Vagina (tissue), 2 donors: ENCODE measurements around the gene YES1. TPM values are rescaled to one million over a fixed set of nuclear protein-coding genes. Genes with fewer than 3 reads are reported as not detected.

Experiments
- DNase-seq, 2 donors: peaks; one replicate each; pipeline ENCODE4 v3.0.0-alpha.2; 2017; ENCODE audit errors: extremely low spot score in 2 of 2
- H3K27ac ChIP-seq: fragments of 200-600 bp; sonication (generic); one replicate; pipeline ENCODE4 v1.5.1; 2019
- H3K27me3 ChIP-seq: fragments of 200-600 bp; sonication (generic); one replicate; pipeline ENCODE4 v1.5.1; 2019
- H3K36me3 ChIP-seq, 2 donors: fragments of 200-600 bp; sonication (generic); one replicate each; pipeline ENCODE4 v1.5.1; 2017 to 2019
- H3K4me1 ChIP-seq: fragments of 200-600 bp; sonication (generic); one replicate; pipeline ENCODE4 v1.5.1; 2019
- H3K4me3 ChIP-seq, 2 donors: fragments of 200-600 bp; sonication (generic); 1 replicate in 1 of 2; 2 replicates in 1 of 2; pipeline ENCODE4 v1.5.1; 2016 to 2019
- H3K9me3 ChIP-seq: fragments of 200-600 bp; sonication (generic); one replicate; pipeline ENCODE4 v1.5.1; 2019
- POLR2A ChIP-seq, 2 donors: fragments of 450-650 bp; IDR thresholded peaks; one replicate each; pipeline ENCODE4 v1.6.1; 2017; ENCODE audit warnings: antibody characterized with exemption in 2 of 2, mild to moderate bottlenecking in 2 of 2, moderate library complexity in 2 of 2
- POLR2AphosphoS5 ChIP-seq, 2 donors: sonication (generic); formaldehyde crosslinking; IDR thresholded peaks; one replicate each; pipeline ENCODE4 v1.9.0; 2017; ENCODE audit warnings: antibody characterized with exemption in 2 of 2, mild to moderate bottlenecking in 2 of 2, low read depth in 1 of 2; ENCODE audit not compliant: insufficient read depth in 1 of 2
- intact Hi-C: fragments of 100-400 bp; cut with DNase I; formaldehyde crosslinking; loops from one replicate; pipeline ENCODE4 v1.15.1; 2023
- total RNA-seq: library from RNA; depleted of rRNA; stranded (reverse); fragments of >200 nt; gene quantifications from one replicate; pipeline ENCODE4 v1.2.3, GENCODE V29; 2016
- TF ChIP-seq, protein P1 (sequence below), 3 experiments: fragments of 450-650 bp in 2 of 3; fragments of 200-600 bp in 1 of 3; sonication (generic) in 1 of 3; IDR thresholded peaks; one replicate each; pipeline ENCODE4 v1.5.1; 2017 to 2019; ENCODE audit warnings: antibody characterized with exemption in 3 of 3, mild to moderate bottlenecking in 2 of 3, moderate library complexity in 2 of 3

The YES1 gene
- total RNA-seq, 1 donor from 2014 or later = 92.1 TPM

DNA sequence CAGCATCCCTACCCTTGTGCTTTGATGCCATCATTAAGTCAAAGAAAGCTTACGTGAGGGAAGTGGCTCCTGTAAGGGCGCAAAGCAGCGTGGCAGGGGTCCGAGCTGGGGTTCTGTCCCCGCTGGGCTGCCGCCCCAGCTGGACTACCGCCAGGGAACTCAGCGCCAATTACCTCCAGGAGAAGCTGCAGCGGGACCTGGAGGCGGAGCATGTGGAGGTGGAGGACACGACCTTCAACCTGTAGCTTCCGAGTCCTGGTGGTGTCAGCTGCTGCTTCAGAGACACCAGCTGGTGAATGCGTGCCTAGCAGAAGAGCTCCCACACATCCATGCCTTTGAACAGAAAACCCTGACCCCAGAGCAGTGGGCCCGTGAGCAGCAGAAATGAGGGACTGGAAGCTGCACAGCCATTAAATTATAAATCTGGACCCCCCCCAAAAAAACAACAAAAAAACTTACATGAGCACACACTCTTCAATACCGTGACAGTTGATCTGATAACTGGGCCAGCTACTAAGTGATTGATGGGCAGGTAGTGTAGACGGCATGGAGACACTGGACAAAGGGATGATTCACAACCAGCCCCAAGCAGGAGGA is 20.1 kb upstream of the YES1 start:
- H3K27me3 ChIP-seq = no peaks in the 10 kb centered on the region
- H3K9me3 ChIP-seq = no peaks in the 10 kb centered on the region

DNA sequence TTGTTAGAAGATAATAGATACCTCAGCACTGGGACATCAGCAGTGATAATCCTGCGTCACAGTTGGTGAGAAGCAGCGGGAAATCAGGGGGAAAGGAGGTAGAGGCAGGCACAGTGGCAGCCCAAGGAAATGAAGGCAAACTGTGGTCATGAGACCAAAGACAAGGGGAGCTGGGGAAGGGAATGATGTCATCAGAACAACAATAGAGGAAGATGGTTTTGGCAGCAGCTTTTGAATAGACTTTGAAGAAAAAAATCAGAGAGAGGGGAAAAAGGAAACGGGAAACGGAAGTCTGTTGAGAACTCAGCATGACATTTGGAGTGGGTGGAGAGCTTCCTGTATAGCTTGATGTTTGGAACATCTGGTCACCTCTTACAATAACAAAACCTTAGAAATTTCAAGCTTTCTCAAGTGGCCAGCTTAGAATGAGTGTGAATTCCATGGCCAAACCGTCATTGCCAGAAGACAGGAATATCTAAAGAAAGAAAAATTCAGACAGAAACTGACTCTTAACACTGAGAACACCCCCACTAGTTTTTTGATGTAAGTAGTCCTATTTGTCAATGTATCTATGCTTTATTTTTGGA is 18.4 kb upstream of the YES1 start:
- TF ChIP-seq, protein P1, sequence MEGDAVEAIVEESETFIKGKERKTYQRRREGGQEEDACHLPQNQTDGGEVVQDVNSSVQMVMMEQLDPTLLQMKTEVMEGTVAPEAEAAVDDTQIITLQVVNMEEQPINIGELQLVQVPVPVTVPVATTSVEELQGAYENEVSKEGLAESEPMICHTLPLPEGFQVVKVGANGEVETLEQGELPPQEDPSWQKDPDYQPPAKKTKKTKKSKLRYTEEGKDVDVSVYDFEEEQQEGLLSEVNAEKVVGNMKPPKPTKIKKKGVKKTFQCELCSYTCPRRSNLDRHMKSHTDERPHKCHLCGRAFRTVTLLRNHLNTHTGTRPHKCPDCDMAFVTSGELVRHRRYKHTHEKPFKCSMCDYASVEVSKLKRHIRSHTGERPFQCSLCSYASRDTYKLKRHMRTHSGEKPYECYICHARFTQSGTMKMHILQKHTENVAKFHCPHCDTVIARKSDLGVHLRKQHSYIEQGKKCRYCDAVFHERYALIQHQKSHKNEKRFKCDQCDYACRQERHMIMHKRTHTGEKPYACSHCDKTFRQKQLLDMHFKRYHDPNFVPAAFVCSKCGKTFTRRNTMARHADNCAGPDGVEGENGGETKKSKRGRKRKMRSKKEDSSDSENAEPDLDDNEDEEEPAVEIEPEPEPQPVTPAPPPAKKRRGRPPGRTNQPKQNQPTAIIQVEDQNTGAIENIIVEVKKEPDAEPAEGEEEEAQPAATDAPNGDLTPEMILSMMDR (IDR thresholded peaks at IDR 0.05) = no peak
- TF ChIP-seq POLR2AphosphoS5 (IDR thresholded peaks at IDR 0.05; ENCODE audit: insufficient read depth in 1 of 2, low read depth in 1 of 2) = peak in 1 of 2 donors; percentile 30
- Histone ChIP-seq H3K4me3 (no peak overlapping the region), H3K4me1 (peaks cover 5% of the 10 kb centered on the region), H3K9me3 (no peaks in the 10 kb centered on the region), H3K36me3 (no peaks in the 10 kb centered on the region), H3K27ac (peak overlapping the region; percentile 9), H3K27me3 (no peaks in the 10 kb centered on the region)
- no peak for DNase-seq
- intact Hi-C loops = loop anchor here (2.0 to 10.0 kb wide), 2 partner anchors 90 to 206 kb away; no protein-coding TSS in a partner anchor

More for the DNA sequence above, 20.1 kb upstream of the YES1 start:
- Histone ChIP-seq H3K4me1 (peaks cover 5% of the 10 kb centered on the region), H3K36me3 (no peaks in the 10 kb centered on the region), H3K4me3 (no peak overlapping the region), H3K27ac (no peak overlapping the region)
- DNase-seq = no peak
- no peak for TF ChIP-seq POLR2A (IDR thresholded peaks at IDR 0.05)
- TF ChIP-seq, protein P1 (IDR thresholded peaks at IDR 0.05) = no peak
- TF ChIP-seq POLR2AphosphoS5 (IDR thresholded peaks at IDR 0.05; ENCODE audit: insufficient read depth in 1 of 2, low read depth in 1 of 2) = no peak
- intact Hi-C loops = loop anchor here (10.0 kb wide), 1 partner anchor 207 kb away; no protein-coding TSS in a partner anchor

DNA sequence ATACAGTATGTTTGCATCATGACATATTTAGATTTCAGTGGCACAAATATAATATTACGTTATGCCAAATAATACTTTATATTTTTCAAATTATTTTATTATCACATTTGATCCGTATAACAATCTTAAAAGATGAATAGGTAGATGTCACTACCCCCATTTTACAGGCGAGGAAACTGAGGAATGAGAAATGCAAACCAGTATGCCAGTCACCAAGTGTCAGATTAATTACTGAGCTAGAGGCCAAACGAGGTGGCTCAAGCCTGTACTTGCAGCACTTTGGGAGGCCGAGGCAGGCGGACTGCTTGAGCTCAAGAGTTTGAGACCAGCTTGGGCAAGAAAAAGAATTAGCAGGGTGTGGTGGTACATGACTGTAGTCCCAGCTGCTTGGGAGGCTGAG is 17.4 kb upstream of the YES1 start:
- H3K4me3 ChIP-seq = no peak overlapping the region
- peaks cover 5% of the 10 kb centered on the region for H3K4me1 ChIP-seq
- DNase-seq = no peak
- no peak for TF ChIP-seq POLR2AphosphoS5 (IDR thresholded peaks at IDR 0.05; ENCODE audit: insufficient read depth in 1 of 2, low read depth in 1 of 2)
- TF ChIP-seq, protein P1 (IDR thresholded peaks at IDR 0.05) = no peak
- TF ChIP-seq POLR2A (IDR thresholded peaks at IDR 0.05) = no peak
- intact Hi-C loops = no loop called here
- H3K27ac ChIP-seq = no peak overlapping the region
- no peaks in the 10 kb centered on the region for H3K9me3 ChIP-seq
- no peaks in the 10 kb centered on the region for H3K27me3 ChIP-seq
- H3K36me3 ChIP-seq = no peaks in the 10 kb centered on the region

DNA sequence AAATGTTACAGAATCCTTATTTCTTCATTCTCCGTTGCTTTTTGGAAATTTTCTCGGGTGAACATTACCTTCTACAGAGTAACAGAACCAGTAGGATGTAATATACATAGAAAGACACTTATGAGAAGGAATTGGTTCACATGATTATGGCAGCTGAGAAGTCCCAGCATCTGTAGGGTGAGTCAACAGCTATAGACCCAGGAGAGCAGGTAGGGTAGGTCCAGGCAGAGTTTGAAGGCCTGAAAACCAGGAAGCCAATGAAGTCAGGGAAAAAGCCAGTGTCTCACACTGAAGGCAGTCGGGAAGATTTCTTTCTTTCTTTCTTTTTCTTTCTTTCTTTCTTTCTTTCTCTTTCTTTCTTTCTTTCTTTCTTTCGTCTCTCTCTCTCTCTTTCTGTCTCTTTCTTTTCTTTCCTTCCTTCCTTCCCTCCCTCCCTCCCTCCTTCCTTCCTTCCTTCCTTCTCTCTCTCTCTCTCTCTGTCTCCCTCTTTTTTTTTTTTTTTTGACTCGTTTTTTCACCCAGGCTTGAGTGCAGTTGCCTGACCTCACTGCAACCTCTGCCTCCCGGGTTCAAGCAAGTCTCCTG is 15.1 kb upstream of the YES1 start:
- Histone ChIP-seq H3K27me3 (no peaks in the 10 kb centered on the region), H3K4me3 (no peak overlapping the region), H3K9me3 (no peaks in the 10 kb centered on the region), H3K27ac (no peak overlapping the region), H3K36me3 (no peaks in the 10 kb centered on the region), H3K4me1 (peaks cover 3% of the 10 kb centered on the region)
- intact Hi-C loops = no loop called here
- DNase-seq = no peak
- TF ChIP-seq POLR2A (IDR thresholded peaks at IDR 0.05) (no peak), POLR2AphosphoS5 (IDR thresholded peaks at IDR 0.05; ENCODE audit: insufficient read depth in 1 of 2, low read depth in 1 of 2) (no peak)
- TF ChIP-seq, protein P1 (IDR thresholded peaks at IDR 0.05) = no peak
